GM18519 (cell line): Measurements from ENCODE around the gene ZNF827.
"Not testable (repeated sequence)": the region's sequence is repeated elsewhere in the genome, so short reads cannot be mapped to it uniquely, and the experiment has no call there.

Experiments used
- ATAC-seq: cut with Tn5 transposase; IDR thresholded peaks from one replicate; pipeline ENCODE4 v1.9.1; 2021; ENCODE audit warnings: mild to moderate bottlenecking, moderate library complexity; ENCODE audit not compliant: unreplicated experiment, low FRiP score

The ZNF827 gene

GRCh38 chr4:145839151-145839550 lies 99.5 kb downstream of the ZNF827 start:
- ATAC-seq, result no peak

- not testable (repeated sequence) for ATAC-seq
Measured at GRCh38 chr4:145832384-145832783, 106.2 kb downstream of the ZNF827 start.

GRCh38 chr4:145830699-145831098 lies 107.9 kb downstream of the ZNF827 start:
- ATAC-seq, result peak; percentile 59

- ATAC-seq, result peak; percentile 35
Measured at GRCh38 chr4:145829629-145830395, 108.8 kb downstream of the ZNF827 start.

- ATAC-seq, result peak; percentile 66
Measured at GRCh38 chr4:145828802-145829485, 109.7 kb downstream of the ZNF827 start.

- no peak for ATAC-seq
Measured at GRCh38 chr4:145827885-145828284, 110.7 kb downstream of the ZNF827 start.

- ATAC-seq, result no peak
Measured at GRCh38 chr4:145825255-145825654, 113.4 kb downstream of the ZNF827 start.

- ATAC-seq, result no peak
Measured at GRCh38 chr4:145824463-145824862, 114.2 kb downstream of the ZNF827 start.

- ATAC-seq, result no peak
Measured at GRCh38 chr4:145823743-145824142, 114.9 kb downstream of the ZNF827 start.

GRCh38 chr4:145822581-145822980 lies 116.0 kb downstream of the ZNF827 start:
- ATAC-seq, result no peak

GRCh38 chr4:145822181-145822580 lies 116.4 kb downstream of the ZNF827 start:
- ATAC-seq, result no peak

GRCh38 chr4:145821766-145822165 lies 116.9 kb downstream of the ZNF827 start:
- no peak for ATAC-seq

- ATAC-seq, result no peak
Measured at GRCh38 chr4:145820407-145820806, 118.2 kb downstream of the ZNF827 start.

- ATAC-seq, result no peak
Measured at GRCh38 chr4:145819853-145820181, 118.8 kb downstream of the ZNF827 start.

- no peak for ATAC-seq
Measured at GRCh38 chr4:145819101-145819852, 119.3 kb downstream of the ZNF827 start.

GRCh38 chr4:145818011-145818410 lies 120.6 kb downstream of the ZNF827 start:
- ATAC-seq, result no peak

GRCh38 chr4:145816091-145816490 lies 122.5 kb downstream of the ZNF827 start:
- ATAC-seq, result no peak

GRCh38 chr4:145815626-145816025 lies 123.0 kb downstream of the ZNF827 start:
- ATAC-seq, result no peak

GRCh38 chr4:145815027-145815612 lies 123.5 kb downstream of the ZNF827 start:
- ATAC-seq, result no peak

- ATAC-seq, result no peak
Measured at GRCh38 chr4:145814246-145814645, 124.4 kb downstream of the ZNF827 start.

GRCh38 chr4:145812919-145813318 lies 125.7 kb downstream of the ZNF827 start:
- ATAC-seq, result no peak
